HG03521 (cell line): ENCODE measurements around the gene KRT73.

Source experiments
- ATAC-seq: cut with Tn5 transposase; IDR thresholded peaks from one replicate; pipeline ENCODE4 v1.9.1; 2021; ENCODE audit warnings: mild to moderate bottlenecking, moderate library complexity; ENCODE audit not compliant: unreplicated experiment

The KRT73 gene

DNA sequence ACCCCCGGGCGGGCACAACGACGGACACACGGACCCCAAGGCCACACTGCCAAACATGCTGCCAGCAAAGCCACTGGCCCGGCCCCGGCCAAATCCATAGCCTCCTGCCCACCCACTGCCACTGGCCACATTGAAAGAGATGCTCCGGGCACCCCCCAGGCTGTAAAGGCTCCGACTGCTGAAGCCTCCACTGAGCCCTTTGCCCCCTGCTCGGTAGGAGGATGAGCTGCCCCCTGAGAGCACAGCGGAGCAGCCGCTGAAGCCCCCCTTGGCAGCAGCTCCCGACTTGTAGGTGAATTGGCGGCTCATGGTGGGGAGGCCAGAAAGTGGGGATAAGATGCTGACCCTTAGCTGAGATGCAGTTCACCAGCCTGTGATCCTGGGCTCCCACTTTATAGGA is at the start of gene KRT73:
Gene KRT73, minus strand, starts transcription at position 344 of the 400 bp plus-strand sequence. Its CDS starts 35 bp downstream, at position 309.
- no peak for ATAC-seq

- no peak for ATAC-seq
Measured at GRCh38 chr12:52667931-52668330, 49.6 kb upstream of the KRT73 start.

GRCh38 chr12:52667509-52667908 is 49.1 kb upstream of the KRT73 start:
- no peak for ATAC-seq

DNA sequence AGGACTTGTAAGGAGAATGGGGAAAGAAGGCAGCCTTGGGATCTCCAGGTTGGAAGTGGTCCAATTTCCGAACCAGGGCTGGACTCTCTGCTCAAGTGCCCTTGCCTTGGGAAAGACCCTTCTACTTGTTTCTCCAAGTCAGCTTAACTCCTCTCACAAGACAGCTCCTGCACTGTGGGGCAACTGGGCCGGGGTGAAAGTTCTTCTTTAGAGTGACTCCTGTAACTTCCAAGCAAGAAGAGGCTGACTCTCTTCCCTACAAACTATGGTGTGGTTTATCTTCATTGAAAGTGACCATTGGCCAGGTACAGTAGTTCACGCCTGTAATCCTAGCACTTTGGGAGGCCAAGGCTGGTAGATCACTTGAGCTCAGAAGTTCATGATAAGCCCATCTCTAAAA is 48.1 kb upstream of the KRT73 start:
- ATAC-seq = no peak

GRCh38 chr12:52663420-52663819 is 45.1 kb upstream of the KRT73 start:
- ATAC-seq = no peak

- ATAC-seq = no peak
Measured at GRCh38 chr12:52662918-52663229, 44.5 kb upstream of the KRT73 start.

GRCh38 chr12:52662093-52662917 is 43.9 kb upstream of the KRT73 start:
- ATAC-seq = no peak

DNA sequence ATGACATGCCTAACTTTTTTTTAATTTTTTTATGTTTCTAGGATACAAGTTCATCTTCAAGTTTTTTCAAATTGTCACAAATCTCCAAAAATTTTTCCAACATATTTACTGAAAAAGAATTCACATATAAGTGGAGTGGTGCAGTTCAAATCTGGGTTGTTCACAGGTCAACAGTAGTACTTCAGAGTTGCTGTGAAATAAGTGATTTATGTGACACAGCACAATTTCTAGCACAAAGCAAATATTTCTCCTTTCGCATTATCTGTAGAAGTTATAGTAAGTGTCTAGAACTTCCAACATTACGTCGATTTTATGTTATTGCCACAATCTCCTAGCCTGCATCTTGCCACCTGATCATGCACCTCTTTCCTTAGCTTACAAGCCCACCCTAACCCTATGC is 43.3 kb upstream of the KRT73 start:
- ATAC-seq = no peak

GRCh38 chr12:52660934-52661499 is 42.7 kb upstream of the KRT73 start:
- no peak for ATAC-seq

DNA sequence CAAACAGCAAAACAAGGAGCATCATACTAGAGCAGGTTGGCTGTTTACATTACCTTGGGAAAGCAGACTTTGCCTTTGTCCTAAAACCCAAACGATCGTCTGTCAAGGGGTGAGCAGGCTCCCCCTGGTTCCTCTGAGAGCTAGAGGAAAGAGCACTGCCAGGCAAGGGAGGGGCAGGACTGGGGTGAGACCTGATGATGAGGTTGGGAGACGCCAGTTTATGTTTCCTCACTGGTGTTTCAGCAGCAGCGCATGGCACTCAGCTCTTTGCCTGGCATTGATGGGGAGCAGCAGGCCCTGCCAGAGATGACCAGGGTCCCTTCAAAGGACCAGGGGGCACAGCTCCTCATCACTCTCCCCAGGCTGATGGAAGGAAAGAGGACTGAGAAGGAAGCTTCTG is 41.6 kb upstream of the KRT73 start:
- no peak for ATAC-seq

GRCh38 chr12:52659395-52659794 is 41.0 kb upstream of the KRT73 start:
- ATAC-seq = no peak

DNA sequence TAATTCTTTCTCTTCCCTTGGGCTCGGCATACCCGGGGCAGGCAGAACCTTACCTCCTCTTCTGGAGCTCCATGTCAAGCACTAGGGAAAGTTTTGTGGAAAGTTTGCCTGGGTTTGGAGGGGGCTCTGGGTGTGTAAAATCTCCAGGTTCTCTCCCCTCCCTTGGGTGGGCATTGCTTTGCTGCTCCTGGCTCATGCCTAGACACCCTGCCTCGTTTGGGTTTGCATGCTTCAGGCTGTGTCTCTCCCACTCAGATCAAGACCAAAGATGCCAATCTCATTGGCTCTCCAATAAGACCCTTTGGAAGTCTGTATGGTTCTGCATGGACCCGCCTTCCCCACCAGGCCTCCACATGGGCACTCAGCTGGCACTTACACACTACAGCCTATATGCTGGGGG is 39.8 kb upstream of the KRT73 start:
- no peak for ATAC-seq

GRCh38 chr12:52657250-52657902 is 39.0 kb upstream of the KRT73 start:
- no peak for ATAC-seq

DNA sequence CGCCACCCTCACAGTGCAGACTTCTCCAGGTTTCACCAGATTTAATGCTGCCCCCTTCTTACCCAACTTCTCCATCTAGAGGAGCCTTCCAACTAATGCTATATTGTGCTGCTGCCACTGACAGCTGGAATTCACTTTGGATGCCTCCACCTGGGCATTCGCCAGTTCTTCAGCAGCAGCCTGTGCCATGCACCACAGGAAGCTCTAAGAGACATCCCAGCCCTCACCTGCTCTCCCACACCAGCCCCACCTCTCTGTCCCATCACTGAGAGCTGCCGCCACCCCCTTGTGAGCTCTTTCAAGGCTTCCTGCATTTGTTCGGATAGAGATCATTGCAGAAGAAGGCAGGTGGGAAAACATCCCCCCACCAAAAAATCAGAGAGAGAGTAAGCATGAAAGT is 38.3 kb upstream of the KRT73 start:
- ATAC-seq = no peak

DNA sequence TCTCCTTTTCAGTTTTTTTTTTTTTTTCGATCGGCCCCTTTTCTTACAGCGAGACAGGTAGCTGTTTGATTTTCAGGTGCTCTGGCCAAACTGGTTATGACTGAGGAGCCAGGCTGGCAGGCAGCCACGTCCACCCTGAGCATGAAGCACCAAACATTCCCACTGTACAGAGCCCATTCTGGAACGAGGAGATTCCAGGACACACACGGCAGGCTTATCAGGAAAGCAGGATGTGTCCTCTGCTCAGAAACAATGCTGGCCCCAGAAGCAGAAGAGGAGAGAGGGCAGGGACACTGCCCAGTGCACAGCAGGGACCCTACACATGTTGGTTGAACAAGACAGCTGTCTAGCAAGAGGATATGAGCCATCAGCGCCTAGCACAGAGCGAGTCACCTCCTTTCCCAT is 37.4 kb upstream of the KRT73 start:
- no peak for ATAC-seq

GRCh38 chr12:52655251-52655650 is 36.9 kb upstream of the KRT73 start:
- no peak for ATAC-seq

- ATAC-seq = no peak
Measured at GRCh38 chr12:52651726-52652261, 33.4 kb upstream of the KRT73 start, which contains the start of gene KRT2. Gene KRT2, minus strand, starts transcription at chr12:52652211. Its CDS starts 69 bp downstream, at chr12:52652142.

GRCh38 chr12:52650520-52651081 is 32.2 kb upstream of the KRT73 start:
- no peak for ATAC-seq

DNA sequence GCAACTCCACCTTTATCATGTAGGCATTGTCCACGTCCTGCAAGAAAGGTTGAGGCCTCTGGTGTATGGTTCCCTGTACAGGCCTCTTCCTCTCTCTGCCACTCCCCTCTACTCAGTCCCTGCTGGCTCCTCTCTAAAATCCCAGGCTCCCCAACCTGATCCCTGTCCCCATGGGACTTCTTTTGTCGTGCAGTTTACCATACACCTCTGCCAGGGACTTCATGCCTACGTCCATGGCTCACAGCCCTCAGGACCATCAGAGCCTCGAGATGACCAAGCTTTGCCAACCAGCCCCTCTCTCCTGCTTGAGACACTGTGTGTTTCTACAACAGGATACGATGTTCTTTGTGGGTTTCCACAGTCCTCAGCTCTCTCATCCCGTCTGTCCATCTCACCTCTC is 30.7 kb upstream of the KRT73 start:
- no peak for ATAC-seq

GRCh38 chr12:52648012-52648550 is 29.7 kb upstream of the KRT73 start:
- no peak for ATAC-seq

- ATAC-seq = no peak
Measured at GRCh38 chr12:52647601-52648000, 29.2 kb upstream of the KRT73 start.
